Measurements from ENCODE around the gene EP400.
"Not testable (repeated sequence)": the region's sequence is repeated elsewhere in the genome, so short reads cannot be mapped to it uniquely, and the experiment has no call there.

The EP400 gene

DNA sequence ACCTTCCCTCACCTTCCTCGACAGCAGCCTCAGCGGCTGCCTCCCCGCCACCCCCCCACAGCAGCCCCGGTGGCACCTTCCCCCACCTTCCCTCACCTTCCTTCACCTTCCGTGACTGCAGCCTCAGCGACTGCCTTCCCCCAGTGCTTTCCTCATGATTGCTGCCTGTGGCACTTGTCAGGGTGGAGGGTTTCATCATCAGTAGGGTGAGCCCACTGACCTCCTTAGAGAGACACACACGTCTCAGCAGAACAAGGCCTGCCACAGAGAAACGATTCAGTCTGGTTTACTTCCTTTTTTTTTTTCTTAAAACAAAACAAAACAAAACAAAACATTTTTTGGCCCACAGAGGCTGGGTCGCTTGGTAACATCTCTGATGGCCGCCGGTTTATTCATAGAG, 75.0 kb downstream of the EP400 start:
- no peak for DNase-seq

DNA sequence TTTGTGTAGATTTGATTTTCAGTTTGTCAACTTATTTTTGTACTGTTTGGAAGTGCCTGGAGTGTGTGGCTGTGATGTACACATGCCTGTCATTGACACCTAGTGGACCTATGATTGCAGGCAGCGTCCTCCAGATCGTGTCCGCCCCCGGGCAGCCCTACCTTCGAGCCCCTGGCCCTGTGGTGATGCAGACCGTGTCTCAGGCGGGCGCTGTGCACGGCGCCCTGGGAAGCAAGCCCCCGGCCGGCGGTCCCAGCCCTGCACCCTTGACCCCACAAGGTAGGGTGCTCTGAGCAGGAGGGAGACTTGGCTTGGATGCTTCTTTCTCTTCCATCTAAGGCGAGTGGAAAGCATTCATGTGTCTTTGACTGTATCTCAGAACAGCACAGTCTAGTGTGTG, 75.8 kb downstream of the EP400 start:
- DNase-seq = no peak

DNA sequence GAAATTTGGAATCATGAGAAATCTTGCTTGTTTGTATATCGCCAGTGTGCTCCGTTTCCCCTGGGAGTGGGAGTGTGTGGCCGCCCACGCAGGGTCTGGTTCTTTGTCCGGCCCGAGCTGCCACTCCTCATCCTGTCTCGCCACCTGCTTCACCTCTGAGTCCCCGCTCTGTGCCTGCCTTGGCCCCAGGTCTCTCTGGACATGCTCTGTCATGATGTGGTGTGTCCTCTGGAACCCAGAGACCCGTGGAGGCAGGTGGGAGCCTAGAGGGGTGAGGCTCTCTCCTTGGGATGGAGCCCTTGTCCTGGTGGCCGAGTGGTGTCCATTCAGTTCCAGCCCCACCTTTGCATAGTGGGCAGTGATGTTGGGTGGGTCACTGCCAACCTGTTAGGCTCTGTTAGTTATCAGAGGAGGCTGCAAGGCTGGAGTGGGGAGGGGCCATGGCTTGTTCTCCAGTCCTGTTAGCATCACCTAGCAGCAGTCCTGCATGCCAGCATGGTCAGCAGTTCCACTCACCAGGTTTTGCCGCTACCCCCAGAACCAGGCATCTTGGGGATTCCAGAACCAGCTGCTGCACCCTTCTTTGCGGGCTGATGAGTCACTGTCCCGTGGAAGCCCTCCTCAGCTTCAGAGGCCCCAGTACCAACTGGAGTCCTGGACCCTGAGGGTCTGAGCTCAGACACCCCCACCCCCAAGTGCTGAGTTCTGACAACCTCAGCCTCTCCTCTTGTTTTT, 76.5 kb downstream of the EP400 start:
- DNase-seq = no peak

DNA sequence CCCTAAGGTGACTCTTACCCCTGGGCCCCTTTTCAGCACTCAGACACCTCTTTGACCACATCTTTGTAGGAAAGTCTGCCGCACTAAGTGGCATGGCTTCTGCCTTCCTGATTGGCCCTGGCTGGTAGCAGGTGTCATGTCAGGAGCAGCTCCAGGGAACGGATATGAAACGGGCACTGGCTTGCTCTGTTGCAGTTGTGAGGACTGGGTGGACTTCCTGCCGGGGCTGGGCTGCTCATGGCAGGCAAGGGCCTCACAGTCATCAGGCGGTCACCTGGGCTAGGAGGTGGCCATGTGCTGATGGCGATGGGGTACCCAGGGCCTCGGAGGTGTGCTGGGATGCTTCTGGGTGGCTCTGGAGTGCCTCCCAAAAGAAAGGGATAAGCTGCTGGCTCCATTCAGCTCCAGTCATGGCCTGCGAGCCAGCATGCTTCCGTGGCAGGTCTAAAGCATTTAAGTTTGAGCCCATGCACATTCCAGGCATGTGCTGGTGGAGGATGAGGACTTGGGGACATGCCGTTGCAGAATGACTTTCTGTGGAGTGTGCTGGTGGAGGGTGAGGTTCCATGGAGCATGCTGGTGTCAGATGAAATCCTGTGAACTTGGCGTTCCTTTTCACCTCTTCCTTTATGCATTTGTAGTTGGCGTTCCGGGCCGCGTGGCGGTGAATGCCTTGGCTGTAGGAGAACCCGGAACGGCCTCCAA, 77.2 kb downstream of the EP400 start:
- no peak for DNase-seq

DNA sequence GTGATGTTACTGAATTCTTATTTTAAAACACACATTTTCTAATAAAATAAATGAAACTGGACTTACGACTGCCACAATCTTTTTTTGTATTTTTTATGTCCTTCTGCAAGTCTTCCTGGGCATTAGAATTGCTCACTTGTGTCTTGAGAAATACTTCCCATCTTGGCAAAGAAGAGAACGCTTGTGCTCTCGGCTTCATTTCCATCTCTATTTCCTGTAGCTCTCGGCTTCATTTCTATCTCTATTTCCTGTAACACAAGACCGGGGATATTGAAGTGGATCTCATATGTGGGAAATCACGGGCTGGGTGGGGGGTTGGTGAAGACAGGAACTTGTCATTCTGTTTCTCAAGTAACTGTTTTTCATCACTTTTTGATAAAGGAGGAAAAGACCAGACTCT, 77.9 kb downstream of the EP400 start:
- no peak for DNase-seq

DNA sequence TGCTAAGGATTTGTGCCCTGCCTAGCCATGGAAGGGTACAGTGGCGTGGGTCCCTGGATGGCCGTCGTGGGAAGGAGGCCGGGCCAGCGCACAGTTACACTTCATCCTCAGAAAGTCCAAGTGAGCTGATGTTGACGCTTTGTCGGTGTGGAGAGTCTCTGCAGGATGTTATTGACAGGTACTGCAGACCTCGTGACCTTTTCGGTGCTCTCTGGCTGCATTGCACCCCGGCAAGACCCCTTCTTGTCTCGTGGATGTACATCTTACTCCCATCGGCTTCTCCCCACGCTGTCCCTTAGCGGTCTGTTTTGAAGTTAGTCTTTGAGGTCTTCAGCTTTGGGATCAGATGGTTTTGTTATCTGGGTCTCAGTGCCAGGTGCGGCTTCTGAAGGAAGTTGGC, 78.4 kb downstream of the EP400 start:
- DNase-seq = no peak

DNA sequence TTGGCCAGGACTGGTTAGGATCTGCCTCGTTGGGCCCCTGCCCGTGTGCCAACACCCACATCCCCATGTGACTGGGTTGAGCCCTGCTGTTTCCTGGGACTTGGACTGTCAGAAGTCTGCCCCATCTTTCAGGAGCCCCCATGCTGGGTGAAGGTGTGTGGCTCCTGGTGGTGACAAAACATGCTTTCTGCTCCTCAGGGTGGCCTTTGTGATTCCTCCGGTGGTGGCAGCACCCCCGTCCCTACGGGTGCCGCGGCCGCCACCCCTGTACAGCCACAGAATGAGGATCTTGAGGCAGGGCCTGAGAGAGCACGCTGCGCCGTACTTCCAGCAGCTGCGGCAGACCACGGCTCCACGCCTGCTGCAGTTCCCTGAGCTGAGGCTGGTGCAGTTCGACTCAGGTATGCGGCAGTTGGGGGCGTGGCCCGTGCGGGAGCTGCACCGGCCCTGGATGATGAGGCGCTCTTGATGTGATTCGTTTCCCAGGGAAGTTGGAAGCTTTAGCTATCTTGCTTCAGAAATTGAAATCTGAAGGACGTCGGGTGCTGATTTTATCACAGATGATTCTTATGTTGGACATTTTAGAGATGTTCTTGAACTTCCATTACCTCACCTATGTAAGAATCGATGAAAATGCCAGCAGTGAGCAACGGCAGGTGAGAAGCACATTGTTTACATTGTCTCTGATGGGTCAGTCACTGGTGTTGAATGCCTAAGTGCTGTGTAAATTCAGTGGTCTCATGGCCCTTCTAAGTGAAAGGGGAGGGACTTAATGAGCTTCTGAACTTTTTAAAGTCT, 80.0 kb downstream of the EP400 start:
- DNase-seq = no peak

DNA sequence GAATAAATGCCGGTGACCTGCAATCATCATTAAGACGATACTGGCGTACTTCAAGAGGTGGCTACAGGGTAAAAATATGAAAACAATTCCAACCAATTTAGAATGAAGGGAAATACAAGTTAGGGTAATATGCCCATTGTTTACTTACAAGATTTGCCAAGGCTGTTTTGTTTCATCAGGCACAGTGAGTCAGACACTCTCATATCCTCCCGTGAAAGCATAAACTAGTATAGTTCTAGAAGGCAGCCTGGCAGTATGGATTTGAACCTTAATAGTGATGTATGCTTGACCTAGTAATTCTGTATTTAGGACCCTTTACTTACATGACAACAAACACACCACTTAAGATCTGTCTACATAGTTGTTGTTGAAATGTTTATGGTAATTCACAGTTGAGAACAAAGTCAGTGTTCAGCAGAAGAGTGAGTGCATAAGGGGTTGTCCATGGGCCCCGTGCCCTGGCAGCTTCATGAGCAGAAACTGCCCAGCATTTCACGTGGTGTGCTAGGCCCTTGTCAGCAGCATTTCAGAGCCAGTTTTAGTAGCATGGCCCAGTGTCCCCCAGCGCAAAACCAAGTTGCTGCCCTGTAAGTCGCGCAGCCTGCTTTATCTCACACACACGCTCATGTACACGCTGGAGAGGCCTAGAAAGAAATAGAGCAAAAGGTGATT, 80.8 kb downstream of the EP400 start:
- no peak for DNase-seq

DNA sequence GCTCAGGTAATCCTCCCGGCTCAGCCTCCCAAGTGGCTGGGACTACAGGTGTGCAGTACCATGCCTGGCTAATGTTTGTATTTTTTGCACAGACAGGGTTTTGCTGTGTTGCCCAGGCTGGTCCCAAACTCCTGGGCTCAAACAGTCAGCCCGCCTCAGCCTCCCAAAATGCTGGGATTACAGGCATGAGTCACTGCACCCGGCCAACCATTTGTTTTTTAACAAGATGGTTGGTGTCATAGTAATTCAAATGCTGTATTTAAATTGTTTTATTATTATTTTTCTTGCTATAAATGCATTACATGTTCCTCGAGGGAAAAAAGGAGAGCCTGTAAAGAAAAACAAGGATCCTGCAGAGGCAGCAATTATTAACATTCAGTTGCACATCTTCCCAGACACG, 83.9 kb downstream of the EP400 start:
- DNase-seq = no peak

DNA sequence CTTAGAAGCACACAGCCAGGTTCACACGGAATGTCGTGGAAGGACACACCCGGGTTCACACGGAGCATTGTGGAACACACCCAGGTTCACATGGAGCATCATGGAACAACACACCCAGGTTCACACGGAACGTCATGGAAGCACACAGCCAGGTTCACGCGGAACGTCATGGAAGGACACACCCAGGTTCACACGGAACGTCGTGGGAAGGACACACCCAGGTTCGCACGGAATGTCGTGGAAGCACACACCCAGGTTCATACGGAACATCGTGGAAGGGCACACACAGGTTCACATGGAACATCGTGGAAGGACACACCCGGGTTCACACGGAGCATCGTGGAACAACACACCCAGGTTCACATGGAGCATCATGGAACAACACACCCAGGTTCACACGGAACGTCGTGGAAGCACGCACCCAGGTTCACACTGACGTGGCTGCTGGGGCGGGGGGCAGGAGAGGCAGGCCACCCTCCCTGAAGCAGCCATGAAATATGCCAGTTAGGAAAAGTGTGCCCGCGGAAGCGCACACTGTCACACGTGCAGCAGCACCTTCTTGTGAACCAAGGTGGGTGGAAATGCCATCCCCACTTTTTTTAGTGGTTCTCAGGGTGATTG, 86.4 kb downstream of the EP400 start:
- DNase-seq = no peak

DNA sequence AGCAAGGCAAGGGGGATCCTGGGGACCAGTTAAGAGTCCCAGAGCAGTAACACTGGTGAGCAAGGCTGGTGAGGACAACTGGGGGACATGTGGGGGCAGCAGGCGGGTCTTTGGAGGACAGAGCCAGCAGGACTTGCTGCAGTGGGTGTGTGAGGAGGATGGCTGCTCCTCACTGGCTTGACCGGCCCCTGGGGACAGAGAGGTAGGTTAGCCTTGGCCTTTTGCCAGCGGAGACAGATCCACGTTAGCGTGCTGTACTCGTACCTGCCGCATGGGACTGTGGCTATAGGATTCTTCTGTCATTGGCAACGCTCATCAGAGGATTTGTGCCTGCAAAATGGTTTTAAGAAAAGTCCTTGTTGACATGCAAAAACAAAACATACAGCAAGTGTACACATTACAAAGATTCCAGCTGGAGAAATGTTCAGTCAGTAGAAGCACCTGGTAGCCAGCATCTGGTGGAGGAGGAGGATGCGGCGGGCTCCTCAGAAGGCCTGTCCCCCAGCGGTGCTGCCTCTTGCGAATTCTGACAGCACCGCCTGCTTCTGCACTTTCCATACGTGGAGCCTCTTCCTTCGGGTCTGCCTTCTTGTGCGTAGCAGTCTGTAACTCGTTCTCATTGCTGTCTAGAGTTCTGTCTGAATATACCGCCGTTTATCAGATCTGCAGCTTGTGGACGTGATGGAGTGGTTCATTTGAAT, 91.3 kb downstream of the EP400 start:
- DNase-seq = no peak

DNA sequence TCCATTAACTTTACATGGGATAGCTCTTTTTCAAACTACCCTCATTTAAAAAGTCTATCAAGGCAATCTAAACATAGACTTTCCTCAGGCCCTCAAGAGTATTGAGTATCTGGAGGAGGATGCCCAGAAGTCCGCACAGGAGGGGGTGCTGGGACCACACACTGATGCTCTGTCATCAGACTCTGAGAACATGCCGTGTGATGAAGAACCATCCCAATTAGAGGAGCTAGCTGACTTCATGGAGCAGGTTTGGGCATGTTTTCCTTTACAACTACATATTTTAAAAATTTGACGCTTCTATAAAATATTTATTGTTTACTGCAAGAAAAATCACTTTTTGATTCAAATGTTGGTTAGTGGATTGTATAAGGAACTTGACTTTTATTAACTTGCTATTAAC, 93.5 kb downstream of the EP400 start:
- DNase-seq = no peak

DNA sequence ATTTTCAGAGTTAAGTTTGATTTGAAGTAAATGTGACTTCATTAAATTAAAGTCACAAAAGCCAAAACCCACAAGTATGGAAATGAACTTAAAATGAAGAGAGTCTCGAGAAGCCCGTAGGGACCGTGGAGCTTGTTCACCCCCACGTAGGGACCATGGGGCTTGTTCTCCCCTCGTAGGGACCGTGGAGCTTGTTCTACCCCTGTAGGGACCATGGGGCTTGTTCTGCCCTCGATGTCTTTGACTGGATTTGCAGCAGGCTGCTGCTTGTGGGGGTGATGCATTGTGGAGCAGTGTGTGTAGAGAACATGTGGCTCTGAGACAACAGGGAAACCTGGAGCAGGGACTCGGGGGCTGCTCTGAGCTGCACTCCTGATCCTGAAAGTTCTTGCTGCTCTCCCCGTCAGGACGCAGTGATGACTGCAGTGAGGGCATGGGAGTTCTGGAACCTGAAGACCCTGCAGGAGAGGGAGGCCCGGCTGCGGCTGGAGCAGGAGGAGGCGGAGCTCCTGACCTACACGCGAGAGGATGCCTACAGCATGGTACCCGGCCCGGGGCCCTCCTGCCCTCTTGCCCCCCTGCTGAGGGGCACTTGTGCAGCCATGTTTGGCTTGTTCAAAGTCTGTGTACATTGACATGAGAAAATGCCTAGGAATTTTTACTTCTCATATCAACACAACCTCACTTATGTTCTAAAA, 94.2 kb downstream of the EP400 start:
- DNase-seq = no peak

DNA sequence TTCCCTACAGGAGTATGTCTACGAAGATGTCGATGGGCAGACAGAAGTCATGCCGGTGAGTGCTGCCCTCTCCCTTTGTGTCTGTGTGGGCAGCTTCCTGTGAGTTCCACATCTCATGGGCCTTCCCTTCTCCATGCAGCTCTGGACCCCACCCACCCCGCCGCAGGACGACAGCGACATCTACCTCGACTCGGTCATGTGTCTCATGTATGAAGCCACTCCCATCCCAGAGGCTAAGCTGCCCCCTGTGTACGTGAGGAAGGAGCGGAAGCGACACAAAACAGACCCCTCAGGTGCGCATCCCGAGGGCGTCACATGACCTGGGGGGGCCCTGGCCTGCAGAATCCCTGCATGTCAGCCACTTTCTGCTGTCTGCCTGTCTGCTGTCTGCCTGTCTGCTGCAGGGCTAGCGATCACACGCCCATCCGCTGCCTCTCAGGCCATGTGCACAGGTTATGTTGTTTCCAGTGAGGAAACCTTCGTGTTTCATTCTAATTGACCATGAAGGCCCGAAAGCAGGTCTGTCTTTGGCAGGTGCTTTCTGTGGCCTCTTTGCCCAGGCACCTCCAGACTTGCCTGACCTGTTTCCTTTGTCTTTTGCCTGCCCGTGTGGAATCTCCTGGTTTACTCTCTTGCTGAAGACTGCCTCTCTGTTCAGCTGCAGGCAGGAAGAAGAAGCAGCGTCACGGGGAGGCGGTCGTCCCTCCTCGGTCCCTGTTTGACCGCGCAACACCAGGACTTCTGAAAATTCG, 95.1 kb downstream of the EP400 start:
- no peak for DNase-seq

DNA sequence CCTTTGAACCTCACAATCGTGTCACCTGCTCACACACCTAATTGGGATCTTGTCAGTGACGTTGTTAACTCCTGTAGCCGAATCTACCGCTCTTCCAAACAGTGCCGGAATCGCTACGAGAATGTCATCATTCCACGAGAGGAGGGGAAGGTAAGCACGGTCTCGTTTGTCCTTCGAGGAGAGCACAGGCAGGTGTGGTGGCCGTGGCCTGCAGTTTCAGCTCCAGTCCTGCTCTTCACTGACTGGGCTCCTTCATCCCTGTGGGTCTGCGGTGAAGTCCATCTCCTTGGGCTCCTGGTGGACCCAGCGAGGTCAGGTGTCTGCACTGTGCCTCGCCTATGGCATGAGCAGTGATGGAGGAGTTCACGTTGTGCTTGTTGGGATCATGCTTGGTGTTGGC, 96.0 kb downstream of the EP400 start:
- no peak for DNase-seq

DNA sequence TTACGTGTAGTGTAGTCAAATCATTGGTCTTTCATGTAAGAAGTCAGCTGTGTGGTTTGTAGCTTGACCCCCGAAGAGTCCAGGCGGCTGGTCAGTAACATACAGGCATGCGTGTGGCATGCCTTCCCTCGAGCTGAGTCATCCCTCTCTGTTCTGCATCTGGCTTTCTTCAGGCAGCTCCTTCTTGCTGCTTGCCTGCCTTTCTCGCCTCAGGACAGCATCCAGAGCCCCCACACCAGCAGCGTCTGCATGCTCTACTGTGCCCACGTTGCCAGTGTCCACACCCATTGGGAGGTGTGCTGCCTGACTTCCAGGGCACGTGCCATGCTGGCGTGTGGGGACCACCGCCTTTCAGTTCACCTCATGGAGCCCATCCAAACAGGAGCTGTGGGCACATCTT, 96.8 kb downstream of the EP400 start:
- DNase-seq = no peak

DNA sequence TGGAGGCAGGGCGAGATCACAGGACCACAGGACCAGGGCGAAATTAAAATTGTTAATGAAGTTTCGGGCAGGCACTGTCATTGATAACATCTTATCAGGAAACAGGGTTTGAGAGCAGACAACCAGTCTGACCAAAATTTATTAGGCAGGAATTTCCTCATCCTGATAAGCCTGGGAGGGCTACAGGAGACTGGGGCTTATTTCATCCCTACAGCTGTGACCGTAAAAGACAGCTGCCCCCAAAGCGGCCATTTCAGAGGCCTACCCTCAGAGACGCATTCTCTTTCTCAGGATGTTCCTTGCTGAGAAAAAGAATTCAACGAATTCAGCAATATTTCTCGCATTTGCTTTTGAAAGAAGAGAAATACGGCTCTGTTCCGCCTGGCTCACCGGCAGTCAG, 97.9 kb downstream of the EP400 start:
- not testable (repeated sequence) for DNase-seq

DNA sequence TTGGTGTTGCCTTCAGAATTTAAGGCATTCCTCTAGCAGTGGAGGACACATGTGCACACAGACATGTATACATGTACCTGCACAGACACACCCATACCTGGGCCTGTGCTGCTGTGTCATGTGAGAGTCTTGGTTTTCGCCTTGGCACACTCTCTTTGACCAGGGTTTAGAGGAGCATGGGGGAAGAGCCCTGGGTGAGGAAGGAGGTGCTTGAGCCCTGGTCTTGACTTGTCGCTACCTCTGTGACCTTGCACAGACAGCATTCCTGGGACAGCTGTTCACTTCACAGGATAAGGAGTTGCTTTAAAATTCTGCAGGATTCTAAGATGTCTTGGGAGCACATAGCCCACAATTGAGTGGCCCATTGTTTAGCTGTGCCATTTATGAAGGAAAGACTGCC, 99.7 kb downstream of the EP400 start:
- DNase-seq = no peak

DNA sequence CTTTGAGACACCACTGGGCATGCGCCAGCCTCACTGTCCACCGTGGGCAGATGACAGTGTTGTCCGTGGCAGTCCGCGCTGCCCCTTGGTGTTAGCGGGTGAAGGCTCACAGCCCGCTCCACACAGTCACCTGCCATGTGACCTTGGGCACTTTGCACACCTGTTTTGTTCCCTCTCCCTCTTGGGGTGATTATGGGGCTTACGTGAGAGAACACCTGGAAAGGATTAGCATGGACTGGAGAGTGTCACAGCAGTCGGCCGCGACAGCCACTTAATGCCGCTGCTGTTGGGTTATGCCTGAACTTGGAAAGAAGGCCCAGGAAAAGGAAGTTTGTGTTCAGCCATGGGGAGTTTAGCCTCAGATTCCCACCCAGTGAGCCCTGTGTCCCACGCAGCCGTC, 100.1 kb downstream of the EP400 start:
- no peak for DNase-seq

DNA sequence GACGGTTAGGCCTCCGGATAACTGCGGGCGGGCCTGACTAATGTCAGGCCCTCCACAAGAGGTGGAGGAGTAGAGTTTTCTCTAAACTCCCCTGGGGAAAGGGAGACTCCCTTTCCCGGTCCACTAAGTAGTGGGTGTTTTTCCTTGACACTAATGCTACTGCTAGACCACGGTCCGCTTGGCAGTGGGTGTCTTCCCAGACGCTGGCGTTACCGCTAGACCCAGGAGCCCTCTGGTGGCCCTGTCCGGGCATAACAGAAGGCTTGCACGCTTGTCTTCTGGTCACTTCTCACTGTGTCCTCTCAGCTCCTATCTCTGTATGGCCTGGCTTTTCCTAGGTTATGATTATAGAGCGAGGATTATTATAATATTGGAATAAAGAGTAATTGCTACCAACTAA, 102.0 kb downstream of the EP400 start:
- DNase-seq = not testable (repeated sequence)

Measured in NCI-H446 (cell line).